GM23338 (cell line): ENCODE results near the gene CALHM2.

Experiments used
- CREB1 ChIP-seq: fragments of 250-450 bp; sonication (Bioruptor Pico); IDR thresholded peaks from 2 replicates; pipeline ENCODE4 v1.5.0; 2020; ENCODE audit warnings: low read depth, mild to moderate bottlenecking, moderate library complexity
- CTCF ChIP-seq, 2 experiments: fragments of 200-600 bp in 1 of 2; sonication (generic) in 1 of 2; conservative IDR thresholded peaks; 2 replicates each; pipeline versions ENCODE4 v1.5.1 to v1.6.1; 2016 to 2017; ENCODE audit warnings: antibody characterized with exemption in 2 of 2, low read depth in 2 of 2, mild to moderate bottlenecking in 2 of 2, moderate library complexity in 1 of 2
- ETS1 ChIP-seq: IDR thresholded peaks from 2 replicates; pipeline ENCODE4 v1.6.1; 2016; ENCODE audit warnings: antibody characterized with exemption
- EZH2 ChIP-seq: fragments of 200-600 bp; sonication (generic); IDR thresholded peaks from one replicate; pipeline ENCODE4 v1.8.0; 2017; ENCODE audit warnings: antibody characterized with exemption, mild to moderate bottlenecking, low read depth; ENCODE audit not compliant: unreplicated experiment
- EZH2phosphoT487 ChIP-seq: fragments of 200-600 bp; sonication (generic); IDR thresholded peaks from one replicate; pipeline ENCODE4 v1.8.1; 2018; ENCODE audit warnings: antibody characterized with exemption; ENCODE audit not compliant: unreplicated experiment
- JUNB ChIP-seq: IDR thresholded peaks from one replicate; pipeline ENCODE4 v1.6.1; 2016; ENCODE audit warnings: antibody characterized with exemption; ENCODE audit not compliant: unreplicated experiment
- NANOG ChIP-seq: IDR thresholded peaks from 2 replicates; pipeline ENCODE4 v1.6.1; 2016; ENCODE audit warnings: antibody characterized with exemption, borderline replicate concordance
- POLR2AphosphoS5 ChIP-seq: IDR thresholded peaks from 2 replicates; pipeline ENCODE4 v1.6.1; 2016; ENCODE audit warnings: antibody characterized with exemption, low read depth
- REST ChIP-seq: IDR thresholded peaks from one replicate; pipeline ENCODE4 v1.6.1; 2018; ENCODE audit warnings: antibody characterized with exemption; ENCODE audit not compliant: unreplicated experiment
- ZNF114 ChIP-seq: fragments of 250-450 bp; sonication (Bioruptor Pico); IDR thresholded peaks from 2 replicates; pipeline ENCODE4 v1.5.0; 2020; ENCODE audit warnings: mild to moderate bottlenecking, moderate library complexity
- ZNF462 ChIP-seq: fragments of 250-450 bp; sonication (Bioruptor Pico); IDR thresholded peaks from 2 replicates; pipeline ENCODE4 v1.5.0; 2020; ENCODE audit warnings: mild to moderate bottlenecking, moderate library complexity

- TF ChIP-seq EZH2 (no peak), CTCF (conservative IDR thresholded peaks at IDR 0.05; ENCODE audit: low read depth in 2 of 2) (no peak), REST (no peak), JUNB (no peak), POLR2AphosphoS5 (no peak), CREB1 (CRISPR knock-in tag) (no peak), EZH2phosphoT487 (no peak), ZNF462 (CRISPR knock-in tag) (no peak), ETS1 (no peak), ZNF114 (CRISPR knock-in tag) (no peak), NANOG (no peak)
Observed at GRCh38 chr10:103493916-103494877, 42.0 kb upstream of the CALHM2 start.
